Loucy (cell line): ENCODE measurements around the gene RARB.
A peak's percentile ranks its signal among the peaks of the same experiment; 100 is the strongest.

ENCODE experiments used
- H2AFZ ChIP-seq: fragments of 200-600 bp; sonication (generic); 2 replicates; pipeline ENCODE4 v1.6.0; 2016; ENCODE audit warnings: antibody characterized with exemption, mild to moderate bottlenecking, low read length, moderate library complexity
- H3F3A ChIP-seq: fragments of 200-600 bp; 2 replicates; pipeline ENCODE4 v1.6.0; 2016; ENCODE audit warnings: antibody characterized with exemption, low read depth, mild to moderate bottlenecking
- H3K27me3 ChIP-seq: fragments of 200-600 bp; sonication (generic); 2 replicates; pipeline ENCODE4 v1.6.1; 2014; ENCODE audit warnings: low read length, mild to moderate bottlenecking; ENCODE audit not compliant: insufficient read depth, poor library complexity, severe bottlenecking
- H3K36me3 ChIP-seq: fragments of 200-600 bp; sonication (generic); 2 replicates; pipeline ENCODE4 v1.6.1; 2016; ENCODE audit warnings: low read length; ENCODE audit not compliant: insufficient read depth
- H3K4me1 ChIP-seq: fragments of 200-600 bp; sonication (generic); 2 replicates; pipeline ENCODE4 v1.5.1; 2014; ENCODE audit warnings: low read length, mild to moderate bottlenecking; ENCODE audit not compliant: insufficient read depth, poor library complexity, severe bottlenecking
- H3K4me2 ChIP-seq: fragments of 200-600 bp; sonication (generic); 2 replicates; pipeline ENCODE4 v1.6.0; 2014; ENCODE audit warnings: antibody characterized with exemption, low read length, low read depth, mild to moderate bottlenecking; ENCODE audit not compliant: poor library complexity, severe bottlenecking
- H3K4me3 ChIP-seq: fragments of 200-600 bp; sonication (generic); 2 replicates; pipeline ENCODE4 v1.5.1; 2014; ENCODE audit warnings: low read length, mild to moderate bottlenecking, mixed read lengths; ENCODE audit not compliant: poor library complexity, severe bottlenecking
- H3K79me2 ChIP-seq: fragments of 200-600 bp; sonication (generic); 2 replicates; pipeline ENCODE4 v1.6.1; 2014; ENCODE audit warnings: low read length; ENCODE audit not compliant: insufficient read depth
- H3K9ac ChIP-seq: fragments of 200-600 bp; sonication (generic); 2 replicates; pipeline ENCODE4 v1.6.0; 2014; ENCODE audit warnings: mild to moderate bottlenecking, low read depth, low read length, moderate library complexity; ENCODE audit not compliant: poor library complexity, severe bottlenecking
- H3K9me2 ChIP-seq: fragments of 200-600 bp; sonication (generic); replicated peaks from 2 replicates; pipeline ENCODE4 v1.6.1; 2016; ENCODE audit warnings: low read depth, low read length, mixed read lengths
- H3K9me3 ChIP-seq: fragments of 200-600 bp; sonication (generic); 2 replicates; pipeline ENCODE4 v1.6.1; 2014; ENCODE audit warnings: mild to moderate bottlenecking, antibody characterized with exemption, low read length, low read depth; ENCODE audit not compliant: insufficient read depth
- H4K20me1 ChIP-seq: fragments of 200-600 bp; sonication (generic); 2 replicates; pipeline ENCODE4 v1.6.0; 2014; ENCODE audit warnings: antibody characterized with exemption, low read length, mild to moderate bottlenecking; ENCODE audit not compliant: insufficient read depth, poor library complexity, severe bottlenecking
- CTCF ChIP-seq: fragments of 200-600 bp; sonication (generic); conservative IDR thresholded peaks from 2 replicates; pipeline ENCODE4 v1.5.1; 2014; ENCODE audit warnings: mild to moderate bottlenecking, antibody characterized with exemption, low read length
- EZH2phosphoT487 ChIP-seq: fragments of 200-600 bp; IDR thresholded peaks from 2 replicates; pipeline ENCODE4 v1.6.1; 2018; ENCODE audit warnings: antibody characterized with exemption, mild to moderate bottlenecking, moderate library complexity, borderline replicate concordance

The RARB gene

GRCh38 chr3:25474052-25474451 lies 46.0 kb downstream of the RARB start:
- Histone ChIP-seq H3K4me3 (no peak overlapping the region), H4K20me1 (no peaks in the 10 kb centered on the region), H3K36me3 (no peaks in the 10 kb centered on the region), H3F3A (no peaks in the 10 kb centered on the region), H3K4me1 (peaks cover 15% of the 10 kb centered on the region), H3K79me2 (no peaks in the 10 kb centered on the region), H3K4me2 (no peak overlapping the region), H3K9ac (no peak overlapping the region), H3K9me2 (no peaks in the 10 kb centered on the region), H3K9me3 (no peaks in the 10 kb centered on the region), H3K27me3 (no peaks in the 10 kb centered on the region), H2AFZ (peak overlapping the region; percentile 15; the same call in 1 of the 2 replicates)
- TF ChIP-seq CTCF (no peak), EZH2phosphoT487 (no peak)

GRCh38 chr3:25476639-25477038 lies 48.6 kb downstream of the RARB start:
- H3F3A ChIP-seq = no peaks in the 10 kb centered on the region
- H2AFZ ChIP-seq = no peak overlapping the region
- TF ChIP-seq EZH2phosphoT487 (no peak), CTCF (no peak)
- H3K9me2 ChIP-seq = no peaks in the 10 kb centered on the region
- H3K9me3 ChIP-seq = no peaks in the 10 kb centered on the region
- no peaks in the 10 kb centered on the region for H3K36me3 ChIP-seq
- no peaks in the 10 kb centered on the region for H4K20me1 ChIP-seq
- no peaks in the 10 kb centered on the region for H3K79me2 ChIP-seq
- no peak overlapping the region for H3K9ac ChIP-seq
- H3K4me3 ChIP-seq = no peak overlapping the region
- no peaks in the 10 kb centered on the region for H3K27me3 ChIP-seq
- no peak overlapping the region for H3K4me2 ChIP-seq
- H3K4me1 ChIP-seq = peaks cover 12% of the 10 kb centered on the region

- no peak overlapping the region for H3K4me2 ChIP-seq
- no peaks in the 10 kb centered on the region for H4K20me1 ChIP-seq
- H3K79me2 ChIP-seq = no peaks in the 10 kb centered on the region
- H3K9me2 ChIP-seq = no peaks in the 10 kb centered on the region
- peaks cover 5% of the 10 kb centered on the region for H3K4me1 ChIP-seq
- no peaks in the 10 kb centered on the region for H3K9me3 ChIP-seq
- no peak overlapping the region for H3K4me3 ChIP-seq
- H3F3A ChIP-seq = no peaks in the 10 kb centered on the region
- no peaks in the 10 kb centered on the region for H3K27me3 ChIP-seq
- no peaks in the 10 kb centered on the region for H3K36me3 ChIP-seq
- no peak overlapping the region for H3K9ac ChIP-seq
- H2AFZ ChIP-seq = no peak overlapping the region
- no peak for TF ChIP-seq EZH2phosphoT487
- TF ChIP-seq CTCF = no peak
Observed at GRCh38 chr3:25478211-25478757, 50.2 kb downstream of the RARB start.
